ENCODE data around the gene MS4A10.

GRCh38 chr11:60766547-60766946 lies 18.6 kb upstream of the MS4A10 start:
- no peak for TF ChIP-seq CTCF (IDR thresholded peaks at IDR 0.05 in 8 of 11, conservative IDR thresholded peaks at IDR 0.05 in 3 of 11)
- no peak for TF ChIP-seq POLR2A (IDR thresholded peaks at IDR 0.05)

Data from spleen (tissue), 7 donors.